IMR-90 (cell line): ENCODE data around the gene HDAC9. TPM values are rescaled to one million over a fixed set of nuclear protein-coding genes. Genes with fewer than 3 reads are reported as not detected.

Source experiments
- ATAC-seq: fragments of 200-7000 bp; cut with Tn5 transposase; 2 replicates; pipeline ENCODE4 v1.9.1; 2020; ENCODE audit warnings: low read depth, mild to moderate bottlenecking, moderate library complexity
- BruUV-seq: library from RNA; stranded (reverse); fragments of 400-500 nt; replicated peaks from 2 replicates; lab custom pipeline; 2021; lab: Mats Ljungman, UMichigan
- CTCF ChIA-PET: fragments of 300-600 bp; formaldehyde crosslinking; extraction: SDS; loops from one replicate; lab custom pipeline; 2021; ENCODE audit warnings: antibody characterized with exemption; lab: Yijun Ruan, JAX
- POLR2A ChIA-PET: fragments of 300-600 bp; sonication (Branson Sonifier 250); formaldehyde crosslinking; loops from one replicate; lab custom pipeline; 2022; ENCODE audit warnings: antibody characterized with exemption; ENCODE audit not compliant: unreplicated experiment; lab: Charles Lee
- DNase-seq: peaks from one replicate; pipeline ENCODE4 v3.0.0; 2013
- H2AFZ ChIP-seq: replicated peaks from 2 replicates; pipeline ENCODE3; 2013; ENCODE audit warnings: low read length, mild to moderate bottlenecking; ENCODE audit not compliant: poor library complexity
- H2AK5ac ChIP-seq: 2 replicates; pipeline ENCODE4 v1.6.1; 2013; ENCODE audit warnings: low read depth, low read length, inconsistent platforms
- H2AK9ac ChIP-seq: replicated peaks from 2 replicates; pipeline ENCODE3; 2013; ENCODE audit warnings: mild to moderate bottlenecking, low read depth, low read length, moderate library complexity; ENCODE audit not compliant: poor library complexity
- H2BK120ac ChIP-seq: 2 replicates; pipeline ENCODE4 v1.6.1; 2013; ENCODE audit warnings: low read depth, low read length, inconsistent platforms
- H2BK15ac ChIP-seq: 3 replicates; pipeline ENCODE4 v1.6.1; 2013; ENCODE audit warnings: low read depth, low read length, inconsistent platforms
- H2BK20ac ChIP-seq: 2 replicates; pipeline ENCODE4 v1.6.1; 2013; ENCODE audit warnings: low read depth, mild to moderate bottlenecking, inconsistent platforms, low read length, moderate library complexity
- H2BK5ac ChIP-seq: 2 replicates; pipeline ENCODE4 v1.6.1; 2013; ENCODE audit warnings: mild to moderate bottlenecking, low read depth, low read length, inconsistent platforms; ENCODE audit not compliant: poor library complexity, severe bottlenecking
- H3K14ac ChIP-seq: replicated peaks from 2 replicates; pipeline ENCODE4 v1.6.1; 2013; ENCODE audit warnings: low read depth, low read length, inconsistent platforms
- H3K18ac ChIP-seq: 2 replicates; pipeline ENCODE4 v1.6.1; 2013; ENCODE audit warnings: low read depth, low read length, control low read depth
- H3K23ac ChIP-seq: 2 replicates; pipeline ENCODE4 v1.6.1; 2013; ENCODE audit warnings: low read depth, low read length, inconsistent platforms
- H3K27ac ChIP-seq: 2 replicates; pipeline ENCODE4 v1.5.1; 2013; ENCODE audit warnings: mild to moderate bottlenecking, control low read depth, low read length; ENCODE audit not compliant: insufficient read depth
- H3K27me3 ChIP-seq: 2 replicates; pipeline ENCODE4 v1.6.1; 2013; ENCODE audit warnings: low read length; ENCODE audit not compliant: control insufficient read depth, insufficient read depth
- H3K36me3 ChIP-seq: 2 replicates; pipeline ENCODE4 v1.6.1; 2013; ENCODE audit warnings: low read length, mixed read lengths; ENCODE audit not compliant: control insufficient read depth, insufficient read depth
- H3K4ac ChIP-seq: 2 replicates; pipeline ENCODE4 v1.6.1; 2013; ENCODE audit warnings: low read depth, low read length, inconsistent platforms
- H3K4me1 ChIP-seq: 2 replicates; pipeline ENCODE4 v1.6.1; 2013; ENCODE audit warnings: low read length, mixed read lengths; ENCODE audit not compliant: control insufficient read depth, insufficient read depth
- H3K4me2 ChIP-seq: 2 replicates; pipeline ENCODE4 v1.6.1; 2013; ENCODE audit warnings: low read depth, mild to moderate bottlenecking, control low read depth, low read length, moderate library complexity
- H3K4me3 ChIP-seq: 2 replicates; pipeline ENCODE4 v1.5.1; 2013; ENCODE audit warnings: low read depth, mild to moderate bottlenecking, control low read depth, low read length, moderate library complexity; ENCODE audit not compliant: insufficient read depth
- H3K56ac ChIP-seq: 2 replicates; pipeline ENCODE4 v1.6.1; 2013; ENCODE audit warnings: low read length, inconsistent platforms; ENCODE audit not compliant: insufficient read depth; ENCODE audit errors: extremely low read depth
- H3K79me1 ChIP-seq, 2 experiments: 2 replicates each; pipeline ENCODE4 v1.6.1; 2013; ENCODE audit warnings: low read length in 2 of 2, inconsistent platforms in 1 of 2, low read depth in 1 of 2
- H3K9ac ChIP-seq: 2 replicates; pipeline ENCODE4 v1.6.1; 2013; ENCODE audit warnings: low read depth, low read length, control low read depth
- H3K9me1 ChIP-seq: 2 replicates; pipeline ENCODE4 v1.6.1; 2013; ENCODE audit warnings: low read length, inconsistent platforms; ENCODE audit not compliant: insufficient read depth
- H3K9me3 ChIP-seq: 2 replicates; pipeline ENCODE4 v1.6.1; 2013; ENCODE audit warnings: low read length; ENCODE audit not compliant: control insufficient read depth, insufficient read depth
- H4K20me1 ChIP-seq: 2 replicates; pipeline ENCODE4 v1.6.1; 2013; ENCODE audit warnings: low read length, inconsistent platforms; ENCODE audit not compliant: insufficient read depth
- H4K5ac ChIP-seq: 2 replicates; pipeline ENCODE4 v1.6.1; 2013; ENCODE audit warnings: mild to moderate bottlenecking, low read depth, low read length, control low read depth
- H4K8ac ChIP-seq, 2 experiments: 2 replicates each; pipeline ENCODE4 v1.6.1; 2013; ENCODE audit warnings: low read depth in 2 of 2, low read length in 2 of 2, control low read depth in 1 of 2, inconsistent platforms in 1 of 2
- H4K91ac ChIP-seq: 2 replicates; pipeline ENCODE4 v1.6.1; 2013; ENCODE audit warnings: low read depth, low read length, inconsistent platforms; ENCODE audit not compliant: insufficient read depth
- CEBPB ChIP-seq: IDR thresholded peaks from 2 replicates; pipeline ENCODE4 v1.6.1; 2012; ENCODE audit warnings: low read depth, low read length, improper control_type of control experiment
- ELK1 ChIP-seq: fragments of 150-350 bp; IDR thresholded peaks from 2 replicates; pipeline ENCODE4 v1.6.1; 2016; ENCODE audit warnings: low read depth, mild to moderate bottlenecking, low read length, moderate library complexity, borderline replicate concordance
- NFE2L2 ChIP-seq: fragments of 150-350 bp; IDR thresholded peaks from 2 replicates; pipeline ENCODE4 v1.6.1; 2016; ENCODE audit warnings: low read depth, mild to moderate bottlenecking, low read length
- RFX5 ChIP-seq: IDR thresholded peaks from 2 replicates; pipeline ENCODE4 v1.8.0; 2012; ENCODE audit warnings: low read depth, mild to moderate bottlenecking, low read length, moderate library complexity
- USF2 ChIP-seq: fragments of 150-350 bp; IDR thresholded peaks from 2 replicates; pipeline ENCODE4 v1.6.1; 2017; ENCODE audit warnings: mild to moderate bottlenecking, antibody characterized with exemption, low read length, low read depth
- WGBS, 2 experiments: methylation state at CpG; one replicate each; pipeline versions ENCODE4 v1.1.5 to v1.1.7; 2013; ENCODE audit warnings: missing lambda C conversion rate in 2 of 2; ENCODE audit not compliant: insufficient read length in 1 of 2; ENCODE audit errors: extremely low coverage in 2 of 2; 5-methylcytosine and 5-hydroxymethylcytosine counted together
- dilution Hi-C: fragments of 300-500 bp; cut with HindIII; formaldehyde crosslinking; loops from one replicate; pipeline ENCODE4 v1.14.3; 2018; ENCODE audit warnings: low sequenced_read_pairs; ENCODE audit not compliant: unreplicated experiment
- in situ Hi-C: fragments of 300-500 bp; cut with MboI; formaldehyde crosslinking; loops from 3 replicates; pipeline ENCODE4 v1.14.3; 2019; ENCODE audit warnings: low sequenced_read_pairs, inconsistent platforms, mixed read lengths
- intact Hi-C: fragments of 100-400 bp; cut with micrococcal nuclease; formaldehyde crosslinking; loops from 2 replicates; pipeline ENCODE4 v1.10.0; 2022
- polyA plus RNA-seq, 3 experiments: library from polyadenylated mRNA; depleted of rRNA; stranded (reverse); fragments of >200 nt; gene quantifications; 2 replicates each; pipeline ENCODE4 v1.2.3, GENCODE V29; 2012; ENCODE audit warnings: low replicate concordance in 1 of 3
- total RNA-seq: library from RNA; depleted of rRNA; stranded (reverse); fragments of >200 nt; gene quantifications from 2 replicates; pipeline ENCODE4 v1.2.3, GENCODE V29; 2012

HDAC9 gene
- total and polyA plus RNA-seq, 2 of the 4 experiments (the other 2 are of a cell fraction) = 4.3 to 24.7 TPM

DNA sequence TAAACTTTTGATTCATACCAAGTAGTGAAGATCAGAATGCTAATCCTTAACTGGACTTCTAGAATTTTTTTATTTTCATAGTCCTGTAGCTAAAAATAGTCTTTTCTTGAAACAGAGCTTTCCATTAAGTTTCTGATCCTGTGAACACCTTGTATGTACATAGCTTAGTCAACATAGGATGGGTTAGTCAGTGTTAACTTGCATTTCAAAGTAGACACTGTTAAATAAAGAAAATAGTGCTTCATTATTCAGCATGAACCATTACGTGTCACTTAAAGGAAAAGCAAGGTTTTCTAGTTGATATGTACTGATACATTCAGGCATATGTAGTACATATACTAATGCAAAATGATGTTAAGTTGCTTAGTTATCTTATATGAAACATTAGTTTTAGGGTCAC lies 7.5 kb upstream of the HDAC9 start:
- no peak overlapping the region for H3K23ac ChIP-seq
- TF ChIP-seq CEBPB = no peak
- TF ChIP-seq ELK1 = no peak
- no peak for TF ChIP-seq NFE2L2
- no peak for TF ChIP-seq USF2
- TF ChIP-seq RFX5 = no peak
- no peak overlapping the region for H3K14ac ChIP-seq
- no peak overlapping the region for H4K5ac ChIP-seq
- H3K9ac ChIP-seq = no peak overlapping the region
- H2BK5ac ChIP-seq = no peak overlapping the region
- H4K91ac ChIP-seq = no peak overlapping the region
- H3K9me1 ChIP-seq = no peaks in the 10 kb centered on the region
- H3K27me3 ChIP-seq = no peaks in the 10 kb centered on the region
- no peak overlapping the region for H3K18ac ChIP-seq
- no peaks in the 10 kb centered on the region for H3K79me1 ChIP-seq
- dilution Hi-C loops (no loop called here), intact Hi-C loops (no loop called here), in situ Hi-C loops (no loop called here)
- no peak overlapping the region for H3K56ac ChIP-seq
- DNase-seq = no peak
- no peak overlapping the region for H2BK15ac ChIP-seq
- WGBS, 2 experiments = no CpG with 5 or more reads among the region's 1 CpG
- H2BK20ac ChIP-seq = no peak overlapping the region
- no peaks in the 10 kb centered on the region for H3K9me3 ChIP-seq
- H3K4ac ChIP-seq = no peak overlapping the region
- POLR2A ChIA-PET = no interaction called here
- H3K36me3 ChIP-seq = no peaks in the 10 kb centered on the region
- no peaks in the 10 kb centered on the region for H3K4me1 ChIP-seq
- H3K4me2 ChIP-seq = no peak overlapping the region
- H3K27ac ChIP-seq = no peak overlapping the region
- H2AK9ac ChIP-seq = no peak overlapping the region
- H2AK5ac ChIP-seq = no peak overlapping the region
- H4K20me1 ChIP-seq = no peaks in the 10 kb centered on the region
- ATAC-seq = no peak
- no peak overlapping the region for H4K8ac ChIP-seq
- CTCF ChIA-PET = no interaction called here
- no peak overlapping the region for H2BK120ac ChIP-seq
- BruUV-seq = no TSS peak
- H2AFZ ChIP-seq = no peak overlapping the region
- H3K4me3 ChIP-seq = no peak overlapping the region
